ENCODE results near the gene OR1D5. TPM values are rescaled to one million over a fixed set of nuclear protein-coding genes. Genes with fewer than 3 reads are reported as not detected.

OR1D5 gene
- polyA plus RNA-seq, 1 of the 3 experiments (the other 2 are of a cell fraction): not detected

DNA sequence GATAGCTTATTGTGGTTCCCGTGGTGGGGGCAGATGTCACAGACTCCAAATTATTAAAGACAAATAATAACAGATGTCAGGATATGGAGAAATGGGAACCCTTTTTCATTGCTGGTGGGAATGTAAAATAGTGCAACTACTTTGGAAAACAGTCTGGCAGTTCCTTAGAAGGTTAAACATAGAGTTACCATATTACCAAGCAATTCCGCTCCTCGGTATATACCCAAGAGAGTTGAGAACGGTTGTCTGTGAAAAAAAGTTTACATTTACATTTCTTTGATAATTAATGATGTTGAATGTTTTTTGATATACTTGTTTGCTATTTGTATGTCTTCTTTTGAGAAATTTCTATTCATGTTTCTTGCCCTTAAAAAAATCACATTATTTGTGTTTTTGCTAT, 41.2 kb downstream of the OR1D5 start:
- no peaks in the 10 kb centered on the region for H3K9me2 ChIP-seq
- no peaks in the 10 kb centered on the region for H3K27me3 ChIP-seq (ENCODE audit: insufficient read depth)
- H3K4me3 ChIP-seq (ENCODE audit: low read depth in 2 of 2, low read length in 1 of 2): no peak overlapping the region
- peaks cover 4 to 43% of the 10 kb centered on the region in 2 experiments for H3K36me3 ChIP-seq (replicated peaks in 1 of 2; ENCODE audit: control insufficient read depth in 1 of 2, insufficient read depth in 2 of 2, low read length in 1 of 2)
- no peak for DNase-seq
- H3K79me2 ChIP-seq (ENCODE audit: insufficient read depth): peaks cover 4% of the 10 kb centered on the region; the same call in 1 of the 2 replicates
- no peak for TF ChIP-seq FOSL2 (IDR thresholded peaks at IDR 0.05; ENCODE audit: borderline replicate concordance, low read depth)
- no peaks in the 10 kb centered on the region for H4K20me1 ChIP-seq (ENCODE audit: insufficient read depth)
- H2AFZ ChIP-seq (ENCODE audit: low read depth): no peak overlapping the region
- no peak overlapping the region for H3K27ac ChIP-seq (ENCODE audit: low read depth in 2 of 2, low read length in 1 of 2)
- no peak overlapping the region for H3K9ac ChIP-seq
- CTCF ChIA-PET: interaction anchor here (0.9 kb wide), 1 partner anchor 9 kb away, joined by 3 read pairs; no protein-coding TSS in a partner anchor
- peaks cover 14% of the 10 kb centered on the region; the same call in 1 of the 2 replicates for H3K9me3 ChIP-seq
- POLR2A ChIA-PET: no interaction called here
- peaks cover 3% of the 10 kb centered on the region for H3F3A ChIP-seq (replicated peaks; ENCODE audit: insufficient read depth)
- WGBS (ENCODE audit: low lambda C conversion rate): 90% methylated on average over 4 of the region's 4 CpGs
- H3K4me2 ChIP-seq: no peak overlapping the region
- no peaks in the 10 kb centered on the region; a peak in 1 of 4 replicates for H3K4me1 ChIP-seq (ENCODE audit: control insufficient read depth in 1 of 2, insufficient read depth in 2 of 2, low read depth in 1 of 2, low read length in 1 of 2)

- Histone ChIP-seq H3K36me3 (replicated peaks in 1 of 2; ENCODE audit: control insufficient read depth in 1 of 2, insufficient read depth in 2 of 2, low read length in 1 of 2) (peaks cover 4 to 43% of the 10 kb centered on the region in 2 experiments), H3K27ac (ENCODE audit: low read depth in 2 of 2, low read length in 1 of 2) (no peak overlapping the region), H3K9ac (no peak overlapping the region), H3K79me2 (ENCODE audit: insufficient read depth) (peaks cover 4% of the 10 kb centered on the region; the same call in 1 of the 2 replicates), H3K4me3 (ENCODE audit: low read depth in 2 of 2, low read length in 1 of 2) (no peak overlapping the region; a peak in 1 of 4 replicates), H3K9me3 (peaks cover 14% of the 10 kb centered on the region; the same call in 1 of the 2 replicates), H3F3A (replicated peaks; ENCODE audit: insufficient read depth) (peaks cover 5% of the 10 kb centered on the region), H3K9me2 (no peaks in the 10 kb centered on the region), H3K4me2 (no peak overlapping the region), H3K27me3 (ENCODE audit: insufficient read depth) (no peaks in the 10 kb centered on the region), H4K20me1 (ENCODE audit: insufficient read depth) (no peaks in the 10 kb centered on the region), H3K4me1 (ENCODE audit: control insufficient read depth in 1 of 2, insufficient read depth in 2 of 2, low read depth in 1 of 2, low read length in 1 of 2) (no peaks in the 10 kb centered on the region), H2AFZ (ENCODE audit: low read depth) (no peak overlapping the region)
- no peak for DNase-seq
- POLR2A ChIA-PET: no interaction called here
- CTCF ChIA-PET: interaction anchor here (1.5 to 1.8 kb wide), 4 partner anchors 61 to 192 kb away, joined by 3 to 12 read pairs (median 4); no protein-coding TSS in a partner anchor
- TF ChIP-seq ELF1 (IDR thresholded peaks at IDR 0.05): no peak
- TF ChIP-seq CTCF (IDR thresholded peaks at IDR 0.05): no peak
- no peak for TF ChIP-seq TCF12 (IDR thresholded peaks at IDR 0.05)
- no peak for TF ChIP-seq SMC3 (IDR thresholded peaks at IDR 0.05; ENCODE audit: low read depth, low read length)
- WGBS (ENCODE audit: low lambda C conversion rate): 99% methylated on average over 15 of the region's 16 CpGs
These were observed 43.0 kb downstream of the OR1D5 start for GRCh38 chr17:3020381-3020780.

GRCh38 chr17:3019761-3020160, 43.6 kb downstream of the OR1D5 start:
- no peaks in the 10 kb centered on the region for H3K4me1 ChIP-seq (ENCODE audit: control insufficient read depth in 1 of 2, insufficient read depth in 2 of 2, low read depth in 1 of 2, low read length in 1 of 2)
- no peak overlapping the region for H3K4me2 ChIP-seq
- no peak overlapping the region for H2AFZ ChIP-seq (ENCODE audit: low read depth)
- peaks cover 4 to 43% of the 10 kb centered on the region in 2 experiments for H3K36me3 ChIP-seq (replicated peaks in 1 of 2; ENCODE audit: control insufficient read depth in 1 of 2, insufficient read depth in 2 of 2, low read length in 1 of 2)
- CTCF ChIA-PET: interaction anchor here (1.0 to 1.8 kb wide), 5 partner anchors 29 to 192 kb away, joined by 3 to 12 read pairs (median 4); no protein-coding TSS in a partner anchor
- POLR2A ChIA-PET: no interaction called here
- H3K9ac ChIP-seq: no peak overlapping the region
- TF ChIP-seq REST (IDR thresholded peaks at IDR 0.05; ENCODE audit: low read depth, low read length) (no peak), EP300 (IDR thresholded peaks at IDR 0.05; ENCODE audit: borderline replicate concordance in 1 of 2, low read depth in 1 of 2, low read length in 1 of 2) (no peak), SMC3 (IDR thresholded peaks at IDR 0.05; ENCODE audit: low read depth, low read length) (no peak), EZH2phosphoT487 (IDR thresholded peaks at IDR 0.05; ENCODE audit: borderline replicate concordance, low read depth) (no peak), CTCF (IDR thresholded peaks at IDR 0.05) (no peak), GABPA (IDR thresholded peaks at IDR 0.05; ENCODE audit: low read depth) (no peak), NRF1 (IDR thresholded peaks at IDR 0.05; ENCODE audit: low read depth, low read length) (no peak), JUND (IDR thresholded peaks at IDR 0.05) (no peak), RAD21 (IDR thresholded peaks at IDR 0.05; ENCODE audit: low read length) (no peak), RFX5 (IDR thresholded peaks at IDR 0.05; ENCODE audit: low read length) (no peak), FOXM1 (IDR thresholded peaks at IDR 0.05; ENCODE audit: low read depth) (no peak)
- no peak overlapping the region for H3K4me3 ChIP-seq (ENCODE audit: low read depth in 2 of 2, low read length in 1 of 2)
- H3K27me3 ChIP-seq (ENCODE audit: insufficient read depth): no peaks in the 10 kb centered on the region
- no peak for DNase-seq
- peaks cover 6% of the 10 kb centered on the region for H3F3A ChIP-seq (replicated peaks; ENCODE audit: insufficient read depth)
- peaks cover 14% of the 10 kb centered on the region; the same call in 1 of the 2 replicates for H3K9me3 ChIP-seq
- H4K20me1 ChIP-seq (ENCODE audit: insufficient read depth): no peaks in the 10 kb centered on the region
- peaks cover 4% of the 10 kb centered on the region; the same call in 1 of the 2 replicates for H3K79me2 ChIP-seq (ENCODE audit: insufficient read depth)
- H3K27ac ChIP-seq (ENCODE audit: low read depth in 2 of 2, low read length in 1 of 2): no peak overlapping the region
- 85% methylated on average over 8 of the region's 9 CpGs for WGBS (ENCODE audit: low lambda C conversion rate)
- no peaks in the 10 kb centered on the region for H3K9me2 ChIP-seq

Measured in SK-N-SH (cell line).